Measurements from ENCODE around the gene RAB17.

The RAB17 gene

GRCh38 chr2:237583385-237584295, 6.9 kb downstream of the RAB17 start:
- H3K4me3 ChIP-seq = no peak overlapping the region
- H3K27ac ChIP-seq = no peak overlapping the region

- Histone ChIP-seq H3K4me3 (no peak overlapping the region), H3K27ac (peak overlapping the region in 3 of 21 experiments; percentile 12 to 59 (median 57))
These were observed 8.5 kb downstream of the RAB17 start for GRCh38 chr2:237581751-237582746.

GRCh38 chr2:237581326-237581725, 9.2 kb downstream of the RAB17 start:
- no peak overlapping the region for H3K27ac ChIP-seq

GRCh38 chr2:237577956-237578870, 12.3 kb downstream of the RAB17 start:
- H3K4me3 ChIP-seq = no peak overlapping the region
- H3K27ac ChIP-seq = no peak overlapping the region

More at GRCh38 chr2:237581326-237581725, 9.2 kb downstream of the RAB17 start:
- no peak overlapping the region for H3K4me3 ChIP-seq

- Histone ChIP-seq H3K27ac (no peak overlapping the region), H3K4me3 (no peak overlapping the region)
These were observed 13.1 kb downstream of the RAB17 start for GRCh38 chr2:237577458-237577857.

GRCh38 chr2:237576974-237577373, 13.6 kb downstream of the RAB17 start:
- Histone ChIP-seq H3K27ac (no peak overlapping the region), H3K4me3 (no peak overlapping the region)

GRCh38 chr2:237575869-237576862, 14.4 kb downstream of the RAB17 start:
- Histone ChIP-seq H3K27ac (no peak overlapping the region), H3K4me3 (no peak overlapping the region)

- Histone ChIP-seq H3K27ac (peak overlapping the region in 1 of 21 experiments; percentile 8), H3K4me3 (no peak overlapping the region)
These were observed 15.4 kb downstream of the RAB17 start for GRCh38 chr2:237574894-237575868.

- Histone ChIP-seq H3K27ac (no peak overlapping the region), H3K4me3 (no peak overlapping the region)
These were observed 16.1 kb downstream of the RAB17 start for GRCh38 chr2:237574467-237574866.

GRCh38 chr2:237573721-237574415, 16.7 kb downstream of the RAB17 start:
- Histone ChIP-seq H3K4me3 (no peak overlapping the region), H3K27ac (no peak overlapping the region)

- H3K27ac ChIP-seq = no peak overlapping the region
- H3K4me3 ChIP-seq = no peak overlapping the region
These were observed 17.8 kb downstream of the RAB17 start for GRCh38 chr2:237572742-237573101.

GRCh38 chr2:237572021-237572741, 18.4 kb downstream of the RAB17 start:
- Histone ChIP-seq H3K27ac (no peak overlapping the region), H3K4me3 (no peak overlapping the region)

- no peak overlapping the region for H3K27ac ChIP-seq
- H3K4me3 ChIP-seq = no peak overlapping the region
These were observed 19.0 kb downstream of the RAB17 start for GRCh38 chr2:237571551-237571950.

- H3K27ac ChIP-seq = no peak overlapping the region
- no peak overlapping the region for H3K4me3 ChIP-seq
These were observed 19.7 kb downstream of the RAB17 start for GRCh38 chr2:237570776-237571335.

- H3K4me3 ChIP-seq = no peak overlapping the region
- H3K27ac ChIP-seq = no peak overlapping the region
These were observed 20.6 kb downstream of the RAB17 start for GRCh38 chr2:237569896-237570295.

- no peak overlapping the region for H3K27ac ChIP-seq
- H3K4me3 ChIP-seq = no peak overlapping the region
These were observed 21.5 kb downstream of the RAB17 start for GRCh38 chr2:237569041-237569440.

All from skin epidermis (tissue), 12 donors.